Psoas muscle (tissue), 8 donors: Measurements from ENCODE around the gene ANGPTL1. TPM values are rescaled to one million over a fixed set of nuclear protein-coding genes. Genes with fewer than 3 reads are reported as not detected.

Experiments
- ATAC-seq, 4 donors: fragments of 200-7000 bp; cut with Tn5 transposase; one replicate each; pipeline ENCODE4 v1.9.1; 2020; ENCODE audit warnings: moderate library complexity in 3 of 4, mild to moderate bottlenecking in 2 of 4
- DNase-seq, 2 donors: peaks; one replicate each; pipeline ENCODE4 v3.0.0-alpha.2; 2020
- H3K27ac ChIP-seq: fragments of 200-600 bp; one replicate; pipeline ENCODE4 v1.8.0; 2022
- H3K27me3 ChIP-seq, 3 donors: fragments of 200-600 bp in 1 of 3; one replicate each; pipeline versions ENCODE4 v1.6.1 to v1.8.0; 2013 to 2022; ENCODE audit warnings: low read length in 2 of 3, mild to moderate bottlenecking in 2 of 3, moderate library complexity in 1 of 3; ENCODE audit not compliant: insufficient read depth in 3 of 3
- H3K36me3 ChIP-seq, 2 donors: fragments of 200-600 bp in 1 of 2; one replicate each; pipeline versions ENCODE4 v1.6.1 to v1.8.0; 2013 to 2022; ENCODE audit warnings: low read depth in 1 of 2, mild to moderate bottlenecking in 1 of 2, moderate library complexity in 1 of 2; ENCODE audit not compliant: insufficient read depth in 1 of 2
- H3K4me1 ChIP-seq: fragments of 200-600 bp; one replicate; pipeline ENCODE4 v1.8.0; 2022
- H3K4me3 ChIP-seq: fragments of 200-600 bp; one replicate; pipeline ENCODE4 v1.8.0; 2022; ENCODE audit warnings: mild to moderate bottlenecking
- H3K9me3 ChIP-seq: fragments of 200-600 bp; one replicate; pipeline ENCODE4 v1.8.0; 2022
- WGBS, 3 donors: extraction: QIAGEN DNeasy Blood & Tissue Kit; methylation state at CpG; one replicate each; pipeline versions ENCODE4 v1.1.6 to v1.1.7; 2013; 5-methylcytosine and 5-hydroxymethylcytosine counted together
- intact Hi-C, 2 donors: fragments of 100-400 bp; cut with DNase I; formaldehyde crosslinking; loops; one replicate each; pipeline versions ENCODE4 v1.11.0 to v1.14.2; 2022
- polyA plus RNA-seq, 3 donors: library from polyadenylated mRNA; stranded (reverse); fragments of 200-250 nt; gene quantifications; one replicate each; pipeline ENCODE4 v1.2.3, GENCODE V29; 2013
- total RNA-seq, 4 donors: library from RNA; stranded (reverse); fragmentation: NEBNext Ultra II Directional in 2 of 4; extraction: Animal tissue kit (Norgen Biotek cat#: 25700) in 2 of 4; gene quantifications; one replicate each; pipeline versions ENCODE4 v1.2.1 to v1.2.4, GENCODE V29; 2021 to 2023
- TF ChIP-seq, protein P1 (sequence below): fragments of 200-600 bp; IDR thresholded peaks from one replicate; pipeline ENCODE4 v1.8.0; 2022; ENCODE audit warnings: antibody characterized with exemption
- donor health status: healthy with polysubstance abuse.
- donor health status: DM: no; HTN: no; CAD: no; lungs with moderate emphysema.
- donor health status: Bipolar disorder and iron deficiency.
- donor health status: healthy.
- donor health status: DM: yes; HTN: yes; CAD: no.
- donor health status: DM: no; HTN: no; CAD: no.
- donor health status: DM: no; HTN: no; CAD: no.
- donor health status: DM: yes; HTN: yes; CAD: no.

Gene ANGPTL1
- total and polyA plus RNA-seq, 7 donors, result 12.9 to 52.4 (median 40.7) TPM

DNA sequence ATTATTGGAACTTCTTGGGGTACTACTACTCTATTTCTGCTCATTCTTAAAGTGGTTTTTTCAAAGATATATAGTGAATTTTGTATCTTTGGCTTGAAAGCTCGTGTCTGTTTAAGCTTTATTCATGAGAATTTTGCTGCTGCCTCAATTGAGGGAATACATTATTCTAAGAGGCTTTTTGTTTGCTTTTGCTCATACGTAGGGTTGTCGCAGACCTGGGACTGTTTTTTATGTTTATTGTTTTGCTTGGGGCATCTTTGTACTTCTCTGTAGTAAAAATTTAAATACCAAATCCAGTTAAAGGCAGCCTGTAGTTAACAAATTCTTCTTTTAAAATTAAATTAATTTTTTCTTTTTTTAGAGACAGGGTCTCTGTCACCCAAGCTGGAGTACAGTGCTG is 62.3 kb downstream of the ANGPTL1 start:
- ATAC-seq (no peak), DNase-seq (no peak)
- Histone ChIP-seq H3K4me3 (no peak overlapping the region), H3K27me3 (no peaks in the 10 kb centered on the region), H3K36me3 (no peaks in the 10 kb centered on the region), H3K27ac (no peak overlapping the region), H3K4me1 (no peaks in the 10 kb centered on the region), H3K9me3 (no peaks in the 10 kb centered on the region)
- 95 to 97% (median 95%) methylated on average over 3 of the region's 3 CpGs for WGBS, 3 donors
- intact Hi-C loops, result no loop called here
- TF ChIP-seq, protein P1, sequence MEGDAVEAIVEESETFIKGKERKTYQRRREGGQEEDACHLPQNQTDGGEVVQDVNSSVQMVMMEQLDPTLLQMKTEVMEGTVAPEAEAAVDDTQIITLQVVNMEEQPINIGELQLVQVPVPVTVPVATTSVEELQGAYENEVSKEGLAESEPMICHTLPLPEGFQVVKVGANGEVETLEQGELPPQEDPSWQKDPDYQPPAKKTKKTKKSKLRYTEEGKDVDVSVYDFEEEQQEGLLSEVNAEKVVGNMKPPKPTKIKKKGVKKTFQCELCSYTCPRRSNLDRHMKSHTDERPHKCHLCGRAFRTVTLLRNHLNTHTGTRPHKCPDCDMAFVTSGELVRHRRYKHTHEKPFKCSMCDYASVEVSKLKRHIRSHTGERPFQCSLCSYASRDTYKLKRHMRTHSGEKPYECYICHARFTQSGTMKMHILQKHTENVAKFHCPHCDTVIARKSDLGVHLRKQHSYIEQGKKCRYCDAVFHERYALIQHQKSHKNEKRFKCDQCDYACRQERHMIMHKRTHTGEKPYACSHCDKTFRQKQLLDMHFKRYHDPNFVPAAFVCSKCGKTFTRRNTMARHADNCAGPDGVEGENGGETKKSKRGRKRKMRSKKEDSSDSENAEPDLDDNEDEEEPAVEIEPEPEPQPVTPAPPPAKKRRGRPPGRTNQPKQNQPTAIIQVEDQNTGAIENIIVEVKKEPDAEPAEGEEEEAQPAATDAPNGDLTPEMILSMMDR, result no peak

DNA sequence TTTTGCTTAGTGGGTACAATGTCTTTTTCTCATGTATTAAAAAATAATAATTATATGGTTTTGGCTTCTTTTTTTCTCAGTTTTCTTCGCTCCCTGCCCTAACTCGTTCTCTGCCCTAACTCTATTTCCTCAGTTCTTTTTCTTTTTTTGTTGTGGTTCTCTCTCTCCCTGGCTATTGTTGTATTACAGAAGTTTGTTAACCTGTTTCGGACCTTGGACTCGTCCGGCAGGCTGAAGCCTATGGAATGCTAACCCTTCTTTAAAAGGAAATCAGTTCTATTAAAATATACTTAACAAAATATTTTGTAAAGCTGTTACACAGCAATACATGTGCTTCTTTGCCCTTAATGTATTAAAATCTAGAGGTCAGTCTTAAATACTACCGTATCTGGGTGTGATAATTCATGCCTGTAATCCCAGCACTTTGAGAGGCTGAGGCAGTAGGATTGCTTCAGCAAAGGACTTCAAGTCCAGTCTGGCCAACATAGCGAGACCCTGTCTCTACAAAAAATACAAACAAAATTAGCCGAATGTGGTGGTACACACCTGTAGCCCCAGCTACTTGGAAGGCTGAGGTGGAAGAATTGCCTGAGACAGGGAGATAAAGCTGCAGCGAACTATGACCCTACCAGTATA is 64.1 kb downstream of the ANGPTL1 start:
- TF ChIP-seq, protein P1, result no peak
- DNase-seq, result no peak
- H3K36me3 ChIP-seq, result no peaks in the 10 kb centered on the region
- 94 to 95% (median 94%) methylated on average over 9 of the region's 9 CpGs for whole genome bisulfite sequencing, 3 donors
- no peaks in the 10 kb centered on the region for H3K27me3 ChIP-seq
- H3K9me3 ChIP-seq, result no peaks in the 10 kb centered on the region
- no peaks in the 10 kb centered on the region for H3K4me1 ChIP-seq
- no peak overlapping the region for H3K27ac ChIP-seq
- intact Hi-C loops, result no loop called here
- no peak for ATAC-seq
- no peak overlapping the region for H3K4me3 ChIP-seq

DNA sequence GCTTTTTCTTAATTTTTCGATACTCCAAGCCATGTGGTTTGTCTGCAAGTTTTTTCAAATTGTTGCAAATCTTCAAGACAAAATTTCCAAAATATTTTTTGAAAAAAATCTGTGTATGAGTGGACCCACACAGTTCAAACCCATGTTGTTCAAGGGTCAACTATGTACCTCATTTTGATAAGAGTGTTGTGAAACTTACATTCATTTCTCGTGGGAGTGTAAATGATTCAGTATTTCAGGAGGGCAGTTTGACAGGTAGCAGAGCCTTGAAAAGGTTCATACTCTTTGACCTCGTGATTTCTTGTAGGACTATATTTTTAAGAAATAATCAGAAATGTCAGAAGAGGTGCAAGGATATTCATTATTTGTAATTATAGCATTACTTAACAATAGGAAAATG is 68.0 kb downstream of the ANGPTL1 start:
- TF ChIP-seq, protein P1, result no peak
- Histone ChIP-seq H3K4me1 (no peaks in the 10 kb centered on the region), H3K27ac (no peak overlapping the region), H3K36me3 (no peaks in the 10 kb centered on the region), H3K27me3 (no peaks in the 10 kb centered on the region), H3K4me3 (no peak overlapping the region), H3K9me3 (peaks cover 7% of the 10 kb centered on the region)
- DNase-seq, result no peak
- WGBS, 3 donors, result 92 to 97% (median 94%) methylated on average over 3 of the region's 3 CpGs
- no peak for ATAC-seq
- intact Hi-C loops, result no loop called here

Other genes with a start within 250 kb of the ANGPTL1 start
- gene RALGPS2, start 145.8 kb downstream of the ANGPTL1 start, total RNA-seq, result 1 to 10 TPM; 2.4 to 6.2 (median 3.5) TPM
- gene RALGPS2, start 145.8 kb downstream of the ANGPTL1 start, polyA plus RNA-seq, result 1 to 10 TPM in 1 of 3 donors, under 1 TPM in 2; 0.69 to 1.5 (median 0.74) TPM
- gene FAM20B, start 154.8 kb upstream of the ANGPTL1 start, total RNA-seq, result 10 to 100 TPM; 33.4 to 55.2 (median 43.3) TPM
- 10 to 100 TPM; 22.5 to 52.6 (median 48.8) TPM for gene FAM20B, start 154.8 kb upstream of the ANGPTL1 start, polyA plus RNA-seq
- gene TOR3A, start 211.0 kb upstream of the ANGPTL1 start, total RNA-seq, result 10 to 100 TPM; 16.5 to 36.0 (median 24.9) TPM
- 10 to 100 TPM; 13.5 to 23.4 (median 16.2) TPM for gene TOR3A, start 211.0 kb upstream of the ANGPTL1 start, polyA plus RNA-seq